ENCODE measurements around the gene TSPAN18. TPM values are rescaled to one million over a fixed set of nuclear protein-coding genes. Genes with fewer than 3 reads are reported as not detected.

The TSPAN18 gene
- total RNA-seq, 1 experiment from 2014 or later = not detected

- intact Hi-C loops (cut with micrococcal nuclease) = no loop called here
- no peaks in the 10 kb centered on the region for H3K79me2 ChIP-seq (ENCODE audit: low read length)
- TF ChIP-seq EZH2phosphoT487 (IDR thresholded peaks at IDR 0.05; ENCODE audit: borderline replicate concordance, low read length) (no peak), EZH2 (IDR thresholded peaks at IDR 0.05; ENCODE audit: low read length, unreplicated experiment) (no peak)
- TF ChIP-seq, protein P1, sequence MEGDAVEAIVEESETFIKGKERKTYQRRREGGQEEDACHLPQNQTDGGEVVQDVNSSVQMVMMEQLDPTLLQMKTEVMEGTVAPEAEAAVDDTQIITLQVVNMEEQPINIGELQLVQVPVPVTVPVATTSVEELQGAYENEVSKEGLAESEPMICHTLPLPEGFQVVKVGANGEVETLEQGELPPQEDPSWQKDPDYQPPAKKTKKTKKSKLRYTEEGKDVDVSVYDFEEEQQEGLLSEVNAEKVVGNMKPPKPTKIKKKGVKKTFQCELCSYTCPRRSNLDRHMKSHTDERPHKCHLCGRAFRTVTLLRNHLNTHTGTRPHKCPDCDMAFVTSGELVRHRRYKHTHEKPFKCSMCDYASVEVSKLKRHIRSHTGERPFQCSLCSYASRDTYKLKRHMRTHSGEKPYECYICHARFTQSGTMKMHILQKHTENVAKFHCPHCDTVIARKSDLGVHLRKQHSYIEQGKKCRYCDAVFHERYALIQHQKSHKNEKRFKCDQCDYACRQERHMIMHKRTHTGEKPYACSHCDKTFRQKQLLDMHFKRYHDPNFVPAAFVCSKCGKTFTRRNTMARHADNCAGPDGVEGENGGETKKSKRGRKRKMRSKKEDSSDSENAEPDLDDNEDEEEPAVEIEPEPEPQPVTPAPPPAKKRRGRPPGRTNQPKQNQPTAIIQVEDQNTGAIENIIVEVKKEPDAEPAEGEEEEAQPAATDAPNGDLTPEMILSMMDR (conservative IDR thresholded peaks at IDR 0.05; ENCODE audit: low read depth, low read length) = no peak
- BruUV-seq (replicated peaks) = no TSS peak
- DNase-seq (no peak), ATAC-seq (no peak)
- no peaks in the 10 kb centered on the region for H3K9me2 ChIP-seq (replicated peaks; ENCODE audit: low read length)
- H3K27me3 ChIP-seq (ENCODE audit: low read length) = no peaks in the 10 kb centered on the region
- no peaks in the 10 kb centered on the region for H3F3A ChIP-seq (ENCODE audit: low read length, unreplicated experiment)
- H3K27ac ChIP-seq (ENCODE audit: low read length) = no peak overlapping the region
- no peaks in the 10 kb centered on the region for H4K20me1 ChIP-seq (ENCODE audit: low read length)
- H3K9me3 ChIP-seq (ENCODE audit: low read length) = no peaks in the 10 kb centered on the region
- H3K4me1 ChIP-seq (ENCODE audit: insufficient read depth, low read length) = no peaks in the 10 kb centered on the region
- H3K4me2 ChIP-seq (ENCODE audit: low read length) = no peak overlapping the region
- ChIA-PET POLR2A (ENCODE audit: unreplicated experiment) (no interaction called here), CTCF (no interaction called here)
- no peak overlapping the region for H2AFZ ChIP-seq (ENCODE audit: low read length)
- H3K4me3 ChIP-seq (ENCODE audit: low read length) = no peak overlapping the region
- H3K36me3 ChIP-seq (ENCODE audit: low read depth, low read length) = no peaks in the 10 kb centered on the region
- no peak overlapping the region for H3K9ac ChIP-seq (ENCODE audit: low read length)
Observed at GRCh38 chr11:44828296-44828695, 101.5 kb downstream of the TSPAN18 start.

DNA sequence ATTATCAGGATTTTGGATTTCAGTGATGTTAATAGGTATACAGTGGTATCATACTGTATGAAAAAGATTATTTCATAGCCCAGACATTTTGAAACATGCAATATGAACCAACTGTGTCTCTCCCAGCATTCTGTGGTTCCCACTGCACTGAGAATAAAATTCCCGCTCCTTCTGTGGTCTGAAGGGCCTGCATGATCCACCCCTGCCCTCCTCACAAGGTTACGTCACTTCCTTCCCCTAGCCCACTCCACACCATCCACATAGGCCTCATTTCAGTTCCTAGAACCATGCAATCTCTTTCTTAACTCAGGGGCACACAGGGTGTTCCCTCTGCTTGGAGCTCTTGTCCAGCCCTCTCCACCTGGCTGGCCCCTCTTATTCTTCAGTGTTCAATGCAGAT lies 103.1 kb downstream of the TSPAN18 start:
- ChIA-PET CTCF (no interaction called here), POLR2A (ENCODE audit: unreplicated experiment) (no interaction called here)
- TF ChIP-seq EZH2 (IDR thresholded peaks at IDR 0.05; ENCODE audit: low read length, unreplicated experiment) = no peak
- no peak for TF ChIP-seq EZH2phosphoT487 (IDR thresholded peaks at IDR 0.05; ENCODE audit: borderline replicate concordance, low read length)
- TF ChIP-seq, protein P1 (conservative IDR thresholded peaks at IDR 0.05; ENCODE audit: low read depth, low read length) = no peak
- H3K4me3 ChIP-seq (ENCODE audit: low read length) = no peak overlapping the region
- H3K4me2 ChIP-seq (ENCODE audit: low read length) = no peak overlapping the region
- H3K9me2 ChIP-seq (replicated peaks; ENCODE audit: low read length) = no peaks in the 10 kb centered on the region
- H3K9me3 ChIP-seq (ENCODE audit: low read length) = no peaks in the 10 kb centered on the region
- no peaks in the 10 kb centered on the region for H3K4me1 ChIP-seq (ENCODE audit: insufficient read depth, low read length)
- no peaks in the 10 kb centered on the region for H3K79me2 ChIP-seq (ENCODE audit: low read length)
- no TSS peak for BruUV-seq (replicated peaks)
- H3F3A ChIP-seq (ENCODE audit: low read length, unreplicated experiment) = no peaks in the 10 kb centered on the region
- no peaks in the 10 kb centered on the region for H3K36me3 ChIP-seq (ENCODE audit: low read depth, low read length)
- no peak for ATAC-seq
- no peaks in the 10 kb centered on the region for H3K27me3 ChIP-seq (ENCODE audit: low read length)
- H3K27ac ChIP-seq (ENCODE audit: low read length) = no peak overlapping the region
- no peak overlapping the region for H2AFZ ChIP-seq (ENCODE audit: low read length)
- H4K20me1 ChIP-seq (ENCODE audit: low read length) = no peaks in the 10 kb centered on the region
- DNase-seq = no peak
- intact Hi-C loops (cut with micrococcal nuclease) = no loop called here
- H3K9ac ChIP-seq (ENCODE audit: low read length) = no peak overlapping the region

GRCh38 chr11:44831605-44832394 lies 105.0 kb downstream of the TSPAN18 start:
- no TSS peak for BruUV-seq (replicated peaks)
- H3K36me3 ChIP-seq (ENCODE audit: low read depth, low read length) = no peaks in the 10 kb centered on the region
- H3F3A ChIP-seq (ENCODE audit: low read length, unreplicated experiment) = no peaks in the 10 kb centered on the region
- no peaks in the 10 kb centered on the region for H4K20me1 ChIP-seq (ENCODE audit: low read length)
- H3K27ac ChIP-seq (ENCODE audit: low read length) = no peak overlapping the region
- DNase-seq (no peak), ATAC-seq (no peak)
- H2AFZ ChIP-seq (ENCODE audit: low read length) = no peak overlapping the region
- no peaks in the 10 kb centered on the region for H3K9me3 ChIP-seq (ENCODE audit: low read length)
- H3K27me3 ChIP-seq (ENCODE audit: low read length) = no peaks in the 10 kb centered on the region
- intact Hi-C loops (cut with micrococcal nuclease) = no loop called here
- no peak overlapping the region for H3K4me2 ChIP-seq (ENCODE audit: low read length)
- no peaks in the 10 kb centered on the region for H3K9me2 ChIP-seq (replicated peaks; ENCODE audit: low read length)
- ChIA-PET CTCF (no interaction called here), POLR2A (ENCODE audit: unreplicated experiment) (no interaction called here)
- no peak overlapping the region for H3K9ac ChIP-seq (ENCODE audit: low read length)
- TF ChIP-seq EZH2 (IDR thresholded peaks at IDR 0.05; ENCODE audit: low read length, unreplicated experiment) (no peak), EZH2phosphoT487 (IDR thresholded peaks at IDR 0.05; ENCODE audit: borderline replicate concordance, low read length) (no peak)
- TF ChIP-seq, protein P1 (conservative IDR thresholded peaks at IDR 0.05; ENCODE audit: low read depth, low read length) = no peak
- H3K4me1 ChIP-seq (ENCODE audit: insufficient read depth, low read length) = no peaks in the 10 kb centered on the region
- H3K4me3 ChIP-seq (ENCODE audit: low read length) = no peak overlapping the region
- no peaks in the 10 kb centered on the region for H3K79me2 ChIP-seq (ENCODE audit: low read length)
